ENCODE data around the gene TIGD3. TPM values are rescaled to one million over a fixed set of nuclear protein-coding genes. Genes with fewer than 3 reads are reported as not detected.
A peak's percentile ranks its signal among the peaks of the same experiment; 100 is the strongest.

The TIGD3 gene
- total and polyA plus RNA-seq, 4 experiments from 2014 or later = 0.26 to 1.1 (median 0.96) TPM; not detected in 1

- H3K36me3 Mint-ChIP-seq = peaks cover 9 to 26% of the 10 kb centered on the region in 2 donors
- H3K4me1 Mint-ChIP-seq = peaks cover 8 to 17% (median 11%) of the 10 kb centered on the region in 4 donors
- no peaks in the 10 kb centered on the region for H3K9me3 ChIP-seq (ENCODE audit: control insufficient read depth in 1 of 2, low read length in 2 of 2)
- intact Hi-C loops (cut with micrococcal nuclease) = loop anchor here (2.0 kb wide), 1 partner anchor 20 kb away; no protein-coding TSS in a partner anchor
- H3K36me3 ChIP-seq (ENCODE audit: insufficient read depth, low read length) = peaks cover 11% of the 10 kb centered on the region
- peak overlapping the region; percentile 82 to 96 (median 88) for H3K27ac Mint-ChIP-seq
- H3K4me3 Mint-ChIP-seq = peak overlapping the region; percentile 90 to 97 (median 93)
- no peaks in the 10 kb centered on the region for H3K27me3 ChIP-seq (ENCODE audit: insufficient read depth, low read length)
- CTCF ChIA-PET (ENCODE audit: partially characterized antibody) = interaction anchor here (0.8 to 1.5 kb wide), 5 partner anchors 24 to 185 kb away, joined by 3 to 6 read pairs (median 4); no protein-coding TSS in a partner anchor
- peaks cover 7% of the 10 kb centered on the region for H3K4me1 ChIP-seq (ENCODE audit: insufficient read depth, low read length)
- POLR2A ChIA-PET (ENCODE audit: partially characterized antibody) = interaction anchor here (0.6 to 2.9 kb wide), 12 partner anchors 22 to 260 kb away, joined by 3 to 23 read pairs (median 4); partner anchors contain the start of genes CAPN1, DPF2, MALAT1 and NEAT1
- H3K9me3 Mint-ChIP-seq = no peaks in the 10 kb centered on the region
- H3K27ac ChIP-seq (ENCODE audit: low read depth, low read length) = peak overlapping the region; percentile 47
- peak overlapping the region in 1 of 2 donors; percentile 32 for H3K4me3 ChIP-seq (ENCODE audit: low read length in 2 of 2)
- DNase-seq = peak; percentile 42 to 87 (median 48)
- H3K27me3 Mint-ChIP-seq = no peaks in the 10 kb centered on the region
These were observed 643 bp downstream of the TIGD3 start for GRCh38 chr11:65355013-65355775.

GRCh38 chr11:65355776-65356393 is 1.3 kb downstream of the TIGD3 start:
- peaks cover 7% of the 10 kb centered on the region for H3K4me1 ChIP-seq (ENCODE audit: insufficient read depth, low read length)
- peak overlapping the region in 5 of 7 donors; percentile 9 to 85 (median 59) for H3K27ac Mint-ChIP-seq
- DNase-seq = no peak
- H3K27ac ChIP-seq (ENCODE audit: low read depth, low read length) = no peak overlapping the region
- no peaks in the 10 kb centered on the region for H3K9me3 ChIP-seq (ENCODE audit: control insufficient read depth in 1 of 2, low read length in 2 of 2)
- H3K4me3 ChIP-seq (ENCODE audit: low read length in 2 of 2) = no peak overlapping the region
- peaks cover 11% of the 10 kb centered on the region for H3K36me3 ChIP-seq (ENCODE audit: insufficient read depth, low read length)
- H3K4me1 Mint-ChIP-seq = peaks cover 8 to 17% (median 11%) of the 10 kb centered on the region in 4 donors
- no peaks in the 10 kb centered on the region for H3K9me3 Mint-ChIP-seq
- ChIA-PET POLR2A (ENCODE audit: partially characterized antibody) (interaction anchor here (0.6 to 2.9 kb wide), 11 partner anchors 22 to 259 kb away, joined by 3 to 23 read pairs (median 4); partner anchors contain the start of genes CAPN1, DPF2, MALAT1 and NEAT1), CTCF (ENCODE audit: partially characterized antibody) (interaction anchor here (0.8 to 1.5 kb wide), 5 partner anchors 25 to 184 kb away, joined by 3 to 6 read pairs (median 4); no protein-coding TSS in a partner anchor)
- H3K27me3 Mint-ChIP-seq = no peaks in the 10 kb centered on the region
- no peaks in the 10 kb centered on the region for H3K27me3 ChIP-seq (ENCODE audit: insufficient read depth, low read length)
- H3K36me3 Mint-ChIP-seq = peaks cover 9 to 24% of the 10 kb centered on the region in 2 donors
- intact Hi-C loops (cut with micrococcal nuclease) = loop anchor here (2.0 kb wide), 1 partner anchor 21 kb away; no protein-coding TSS in a partner anchor
- peak overlapping the region; percentile 90 to 97 (median 93) for H3K4me3 Mint-ChIP-seq

GRCh38 chr11:65356394-65356972 is 1.9 kb downstream of the TIGD3 start:
- Mint-ChIP-seq H3K27ac (peak overlapping the region in 1 of 7 donors; percentile 68), H3K9me3 (no peaks in the 10 kb centered on the region), H3K4me3 (peak overlapping the region in 4 of 8 donors; percentile 21 to 79 (median 52)), H3K4me1 (peaks cover 8 to 17% (median 11%) of the 10 kb centered on the region in 4 donors), H3K27me3 (no peaks in the 10 kb centered on the region), H3K36me3 (peaks cover 9 to 18% of the 10 kb centered on the region in 2 donors)
- no peaks in the 10 kb centered on the region for H3K27me3 ChIP-seq (ENCODE audit: insufficient read depth, low read length)
- H3K27ac ChIP-seq (ENCODE audit: low read depth, low read length) = no peak overlapping the region
- H3K36me3 ChIP-seq (ENCODE audit: insufficient read depth, low read length) = peaks cover 8% of the 10 kb centered on the region
- H3K9me3 ChIP-seq (ENCODE audit: control insufficient read depth in 1 of 2, low read length in 2 of 2) = no peaks in the 10 kb centered on the region
- intact Hi-C loops (cut with micrococcal nuclease) = no loop called here
- H3K4me3 ChIP-seq (ENCODE audit: low read length in 2 of 2) = no peak overlapping the region
- CTCF ChIA-PET (ENCODE audit: partially characterized antibody) = interaction anchor here (0.8 to 1.5 kb wide), 5 partner anchors 27 to 154 kb away, joined by 3 to 6 read pairs (median 3); no protein-coding TSS in a partner anchor
- no peak for DNase-seq
- H3K4me1 ChIP-seq (ENCODE audit: insufficient read depth, low read length) = peaks cover 7% of the 10 kb centered on the region
- POLR2A ChIA-PET (ENCODE audit: partially characterized antibody) = interaction anchor here (0.7 to 2.9 kb wide), 8 partner anchors 28 to 175 kb away, joined by 3 to 23 read pairs (median 4); partner anchors contain the start of genes CAPN1, MALAT1 and NEAT1

- peaks cover 10 to 17% (median 12%) of the 10 kb centered on the region in 4 donors for H3K4me1 Mint-ChIP-seq
These were observed 3.4 kb downstream of the TIGD3 start for GRCh38 chr11:65357856-65358356.

GRCh38 chr11:65362320-65362931 is 7.9 kb downstream of the TIGD3 start:
- peaks cover 0 to 3% (median 1%) of the 10 kb centered on the region in 4 donors for H3K4me1 Mint-ChIP-seq
- H3K4me3 Mint-ChIP-seq = peak overlapping the region in 1 of 8 donors; percentile 0
- DNase-seq = no peak
- ChIA-PET POLR2A (ENCODE audit: partially characterized antibody) (interaction anchor here (1.4 kb wide), 1 partner anchor 136 kb away, joined by 3 read pairs; no protein-coding TSS in a partner anchor), CTCF (ENCODE audit: partially characterized antibody) (no interaction called here)
- no peaks in the 10 kb centered on the region for H3K36me3 Mint-ChIP-seq
- Histone ChIP-seq H3K27me3 (ENCODE audit: insufficient read depth, low read length) (no peaks in the 10 kb centered on the region), H3K9me3 (ENCODE audit: control insufficient read depth in 1 of 2, low read length in 2 of 2) (no peaks in the 10 kb centered on the region), H3K4me3 (ENCODE audit: low read length in 2 of 2) (no peak overlapping the region), H3K4me1 (ENCODE audit: insufficient read depth, low read length) (no peaks in the 10 kb centered on the region), H3K27ac (ENCODE audit: low read depth, low read length) (no peak overlapping the region), H3K36me3 (ENCODE audit: insufficient read depth, low read length) (no peaks in the 10 kb centered on the region)
- no peaks in the 10 kb centered on the region for H3K27me3 Mint-ChIP-seq
- intact Hi-C loops (cut with micrococcal nuclease) = no loop called here
- no peak overlapping the region for H3K27ac Mint-ChIP-seq
- H3K9me3 Mint-ChIP-seq = no peaks in the 10 kb centered on the region

More at GRCh38 chr11:65357856-65358356, 3.4 kb downstream of the TIGD3 start:
- Histone ChIP-seq H3K36me3 (ENCODE audit: insufficient read depth, low read length) (no peaks in the 10 kb centered on the region), H3K27me3 (ENCODE audit: insufficient read depth, low read length) (no peaks in the 10 kb centered on the region), H3K27ac (ENCODE audit: low read depth, low read length) (no peak overlapping the region), H3K4me1 (ENCODE audit: insufficient read depth, low read length) (peaks cover 7% of the 10 kb centered on the region), H3K9me3 (ENCODE audit: control insufficient read depth in 1 of 2, low read length in 2 of 2) (no peaks in the 10 kb centered on the region), H3K4me3 (ENCODE audit: low read length in 2 of 2) (no peak overlapping the region)
- H3K9me3 Mint-ChIP-seq = no peaks in the 10 kb centered on the region
- DNase-seq = no peak
- H3K4me3 Mint-ChIP-seq = peak overlapping the region in 3 of 8 donors; percentile 6 to 30 (median 16)
- POLR2A ChIA-PET (ENCODE audit: partially characterized antibody) = interaction anchor here (2.9 kb wide), 1 partner anchor 140 kb away, joined by 23 read pairs; the partner anchor contains the start of gene MALAT1
- CTCF ChIA-PET (ENCODE audit: partially characterized antibody) = interaction anchor here (1.1 to 1.4 kb wide), 2 partner anchors 28 to 153 kb away, joined by 3 to 5 read pairs; no protein-coding TSS in a partner anchor
- H3K36me3 Mint-ChIP-seq = peaks cover 0 to 4% of the 10 kb centered on the region in 2 donors
- intact Hi-C loops (cut with micrococcal nuclease) = no loop called here
- peak overlapping the region in 3 of 7 donors; percentile 19 to 54 (median 53) for H3K27ac Mint-ChIP-seq
- H3K27me3 Mint-ChIP-seq = no peaks in the 10 kb centered on the region

GRCh38 chr11:65362966-65363365 is 8.4 kb downstream of the TIGD3 start:
- Mint-ChIP-seq H3K4me3 (no peak overlapping the region), H3K27ac (no peak overlapping the region), H3K27me3 (no peaks in the 10 kb centered on the region), H3K9me3 (no peaks in the 10 kb centered on the region), H3K4me1 (peaks cover 0 to 3% (median 1%) of the 10 kb centered on the region in 4 donors), H3K36me3 (no peaks in the 10 kb centered on the region)
- POLR2A ChIA-PET (ENCODE audit: partially characterized antibody) = interaction anchor here (1.2 kb wide), 1 partner anchor 29 kb away, joined by 3 read pairs; the partner anchor contains the start of gene DPF2
- Histone ChIP-seq H3K9me3 (ENCODE audit: control insufficient read depth in 1 of 2, low read length in 2 of 2) (no peaks in the 10 kb centered on the region), H3K36me3 (ENCODE audit: insufficient read depth, low read length) (no peaks in the 10 kb centered on the region), H3K27me3 (ENCODE audit: insufficient read depth, low read length) (no peaks in the 10 kb centered on the region), H3K4me3 (ENCODE audit: low read length in 2 of 2) (no peak overlapping the region), H3K27ac (ENCODE audit: low read depth, low read length) (no peak overlapping the region), H3K4me1 (ENCODE audit: insufficient read depth, low read length) (no peaks in the 10 kb centered on the region)
- CTCF ChIA-PET (ENCODE audit: partially characterized antibody) = no interaction called here
- DNase-seq = no peak
- intact Hi-C loops (cut with micrococcal nuclease) = no loop called here
